GM12878 (cell line): ENCODE results near the gene FHL1. TPM values are rescaled to one million over a fixed set of nuclear protein-coding genes. Genes with fewer than 3 reads are reported as not detected.

ENCODE experiments used
- ATAC-seq: fragments of 200-7000 bp; cut with Tn5 transposase; 3 replicates; pipeline ENCODE4 v1.9.1; 2020; ENCODE audit warnings: mild to moderate bottlenecking, moderate library complexity
- BruUV-seq: library from RNA; stranded (reverse); fragments of 400-500 nt; replicated peaks from 2 replicates; lab custom pipeline; 2021; lab: Mats Ljungman, UMichigan
- CTCF ChIA-PET: fragments of 300-600 bp; sonication (Branson Sonifier 250); formaldehyde crosslinking; extraction: SDS; loops from one replicate; lab custom pipeline; 2021; ENCODE audit warnings: inconsistent platforms; lab: Yijun Ruan, JAX
- POLR2A ChIA-PET: fragments of 350-600 bp; formaldehyde crosslinking; extraction: SDS; loops from one replicate; lab custom pipeline; 2021; ENCODE audit warnings: inconsistent platforms; lab: Charles Lee
- RAD21 ChIA-PET: fragments of 300-600 bp; sonication (Branson Sonifier 250); formaldehyde crosslinking; loops from one replicate; lab custom pipeline; 2023; ENCODE audit warnings: antibody characterized with exemption; ENCODE audit not compliant: unreplicated experiment; lab: Charles Lee
- SMC1A ChIA-PET: fragments of 300-600 bp; sonication (Branson Sonifier 250); formaldehyde crosslinking; loops from one replicate; lab custom pipeline; 2023; ENCODE audit not compliant: unreplicated experiment, uncharacterized antibody; lab: Charles Lee
- DNase-seq: peaks from one replicate; pipeline ENCODE4 v3.0.0-alpha.2; 2011; ENCODE audit warnings: low read depth, low spot score
- FAIRE-seq: peaks from 3 replicates; lab custom pipeline; 2011; peaks lifted over from hg19 to GRCh38; lab: Jason Lieb, UNC
- H2AFZ ChIP-seq: 2 replicates; pipeline ENCODE4 v1.6.0; 2011; ENCODE audit warnings: low read depth, low read length, control low read depth; ENCODE audit not compliant: control insufficient read depth
- H3K27ac ChIP-seq: 2 replicates; pipeline ENCODE4 v1.5.1; 2011; ENCODE audit warnings: control low read depth; ENCODE audit not compliant: control insufficient read depth, insufficient read depth
- H3K27me3 ChIP-seq, 2 experiments: replicated peaks in 1 of 2; 2 replicates each; pipeline versions ENCODE4 v1.6.0 to v1.6.1; 2011; ENCODE audit warnings: low read length in 1 of 2; ENCODE audit not compliant: control insufficient read depth in 2 of 2, insufficient read depth in 2 of 2
- H3K36me3 ChIP-seq, 2 experiments: 2 replicates each; pipeline ENCODE4 v1.5.1; 2011; ENCODE audit warnings: low read length in 1 of 2; ENCODE audit not compliant: control insufficient read depth in 2 of 2, insufficient read depth in 2 of 2
- H3K4me1 ChIP-seq: 2 replicates; pipeline ENCODE4 v1.6.1; 2011; ENCODE audit warnings: mild to moderate bottlenecking, low read length, moderate library complexity, mixed read lengths; ENCODE audit not compliant: control insufficient read depth, insufficient read depth
- H3K4me2 ChIP-seq: 2 replicates; pipeline ENCODE4 v1.6.0; 2011; ENCODE audit warnings: control low read depth; ENCODE audit not compliant: control insufficient read depth, insufficient read depth
- H3K4me3 ChIP-seq: fragments of 200-600 bp; sonication (generic); 2 replicates; pipeline ENCODE4 v1.5.1; 2016
- H3K79me2 ChIP-seq: 2 replicates; pipeline ENCODE4 v1.6.0; 2011; ENCODE audit warnings: low read length; ENCODE audit not compliant: control insufficient read depth, insufficient read depth
- H3K9ac ChIP-seq: 2 replicates; pipeline ENCODE4 v1.8.0; 2011; ENCODE audit warnings: low read length, control low read depth, mixed read lengths; ENCODE audit not compliant: control insufficient read depth, insufficient read depth
- H3K9me3 ChIP-seq: replicated peaks from 3 replicates; pipeline ENCODE4 v1.5.1; 2011; ENCODE audit warnings: mild to moderate bottlenecking, low read length; ENCODE audit not compliant: control insufficient read depth, insufficient read depth
- H4K20me1 ChIP-seq: 2 replicates; pipeline ENCODE4 v1.6.0; 2011; ENCODE audit not compliant: control insufficient read depth, insufficient read depth
- BMI1 ChIP-seq: fragments of 450-650 bp; IDR thresholded peaks from 2 replicates; pipeline ENCODE4 v1.6.1; 2016; ENCODE audit warnings: mild to moderate bottlenecking, moderate library complexity, borderline replicate concordance
- GABPA ChIP-seq: IDR thresholded peaks from 2 replicates; pipeline ENCODE4 v1.6.1; 2014; ENCODE audit warnings: antibody characterized with exemption, low read depth, mild to moderate bottlenecking, inconsistent platforms
- HDAC2 ChIP-seq: fragments of 200-600 bp; sonication (generic); IDR thresholded peaks from 2 replicates; pipeline ENCODE4 v1.6.1; 2017
- MYC ChIP-seq: IDR thresholded peaks from 2 replicates; pipeline ENCODE4 v1.6.1; 2011; ENCODE audit warnings: mild to moderate bottlenecking, low read length, moderate library complexity, inconsistent platforms; ENCODE audit not compliant: insufficient read depth, insufficient replicate concordance, insufficient read length, severe bottlenecking
- PKNOX1 ChIP-seq: fragments of 450-650 bp; IDR thresholded peaks from 2 replicates; pipeline ENCODE4 v1.6.1; 2016; ENCODE audit warnings: mild to moderate bottlenecking
- TAF1 ChIP-seq: IDR thresholded peaks from 2 replicates; pipeline ENCODE4 v1.6.1; 2011; ENCODE audit warnings: mild to moderate bottlenecking, low read depth, low read length, borderline replicate concordance
- TARDBP ChIP-seq: IDR thresholded peaks from 2 replicates; pipeline ENCODE4 v1.6.1; 2016; ENCODE audit warnings: borderline replicate concordance
- ZNF274 ChIP-seq: IDR thresholded peaks from one replicate; pipeline ENCODE4 v1.8.0; 2011; ENCODE audit not compliant: insufficient read length, insufficient read depth
- WGBS: methylation state at CpG from one replicate; pipeline ENCODE4 v1.1.6; 2016; ENCODE audit warnings: low lambda C conversion rate; ENCODE audit not compliant: insufficient replicate concordance, insufficient coverage; ENCODE audit errors: missing lambda C conversion rate; 5-methylcytosine and 5-hydroxymethylcytosine counted together
- in situ Hi-C: fragments of 300-500 bp; cut with MboI; formaldehyde crosslinking; loops from 9 replicates; pipeline ENCODE4 v1.14.3; 2018; ENCODE audit warnings: mixed read lengths
- intact Hi-C: fragments of 100-400 bp; cut with micrococcal nuclease; formaldehyde crosslinking; loops from one replicate; pipeline ENCODE4 v1.14.2; 2022; ENCODE audit not compliant: unreplicated experiment
- polyA plus RNA-seq, 11 experiments: library from polyadenylated mRNA; depleted of rRNA in 4 of 11; unstranded in 6 of 11; stranded (reverse) in 5 of 11; fragments of >200 nt; fragmentation: Nextera tagmentation in 4 of 11; fragmentation: Illumina TruSeq in 1 of 11; extraction: Ambion mirVana in 4 of 11; extraction: Trizol in 1 of 11; gene quantifications; 1 replicate in 1 of 11; 2 replicates in 10 of 11; pipeline versions ENCODE4 v1.2.1 to v1.2.3, GENCODE V29; 2011 to 2016; ENCODE audit warnings: inconsistent platforms in 2 of 11, missing spikeins in 2 of 11, low read depth in 1 of 11
- total RNA-seq, 4 experiments: library from RNA; depleted of rRNA in 3 of 4; stranded (reverse); fragments of >200 nt in 3 of 4; fragmentation: Illumina TruSeq in 1 of 4; extraction: Trizol in 1 of 4; gene quantifications; 2 replicates each; pipeline versions ENCODE4 v1.2.1 to v1.2.3, GENCODE V29; 2013 to 2021
- TF ChIP-seq, protein P1 (sequence below), 3 experiments: IDR thresholded peaks in 2 of 3; conservative IDR thresholded peaks in 1 of 3; 2 replicates each; pipeline ENCODE4 v1.5.1; 2011; ENCODE audit warnings: low read depth in 3 of 3, low read length in 3 of 3, mild to moderate bottlenecking in 3 of 3, control low read depth in 2 of 3, moderate library complexity in 2 of 3, inconsistent platforms in 1 of 3, mixed read lengths in 1 of 3; ENCODE audit not compliant: control insufficient read depth in 2 of 3, insufficient read depth in 1 of 3; ENCODE audit errors: extremely low read depth in 1 of 3
- TF ChIP-seq, protein P2 (sequence below): IDR thresholded peaks from 2 replicates; pipeline ENCODE4 v1.6.1; 2012; ENCODE audit warnings: low read depth, low read length, improper control_type of control experiment
- TF ChIP-seq, protein P3 (sequence below): IDR thresholded peaks from 2 replicates; pipeline ENCODE4 v1.6.1; 2011; ENCODE audit warnings: mild to moderate bottlenecking, low read depth, low read length, moderate library complexity; ENCODE audit not compliant: insufficient replicate concordance

The FHL1 gene
- total and polyA plus RNA-seq, 10 of the 15 experiments (the other 5 are each of a cell fraction or from before 2014, with no cell fraction given): 0.13 to 0.59 (median 0.34) TPM; not detected in 1

DNA sequence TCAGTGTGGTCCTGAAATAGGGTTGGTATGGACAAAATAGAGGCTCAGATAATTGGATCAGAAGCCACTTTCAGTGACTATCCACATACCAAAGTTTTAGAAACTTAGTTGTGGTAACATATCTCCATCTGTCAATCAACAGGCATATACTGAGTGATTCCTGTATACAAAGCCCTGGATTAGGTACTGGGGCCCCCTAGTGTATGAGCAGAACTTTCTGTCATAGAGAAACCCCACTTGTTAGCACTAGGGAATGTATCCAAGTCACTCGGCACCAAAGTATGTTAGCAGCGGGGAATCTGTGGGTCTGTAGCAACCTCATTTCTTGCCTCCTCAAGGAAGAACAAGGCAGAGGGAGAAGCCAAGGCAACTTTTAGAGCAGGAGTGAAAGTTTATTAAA, 53.1 kb downstream of the FHL1 start:
- Histone ChIP-seq H2AFZ (no peak overlapping the region), H3K4me3 (no peak overlapping the region), H3K4me2 (no peak overlapping the region), H3K79me2 (no peaks in the 10 kb centered on the region), H3K4me1 (no peaks in the 10 kb centered on the region), H3K9me3 (no peaks in the 10 kb centered on the region), H3K27me3 (no peaks in the 10 kb centered on the region; a peak in 1 of 4 replicates), H4K20me1 (no peaks in the 10 kb centered on the region), H3K36me3 (no peaks in the 10 kb centered on the region), H3K9ac (no peak overlapping the region), H3K27ac (no peak overlapping the region)
- ATAC-seq (peak; percentile 49), DNase-seq (no peak), FAIRE-seq (no peak)
- BruUV-seq: no TSS peak
- in situ Hi-C loops (no loop called here), intact Hi-C loops (no loop called here)
- ChIA-PET POLR2A (interaction anchor here (0.6 kb wide), 1 partner anchor 147 kb away, joined by 3 read pairs; no protein-coding TSS in a partner anchor), CTCF (interaction anchor here (1.0 kb wide), 1 partner anchor 172 kb away, joined by 4 read pairs; no protein-coding TSS in a partner anchor), RAD21 (no interaction called here), SMC1A (no interaction called here)
- 92% methylated on average over 2 of the region's 2 CpGs for WGBS
- TF ChIP-seq PKNOX1: peak; percentile 53
- no peak for TF ChIP-seq BMI1
- TF ChIP-seq, protein P1, sequence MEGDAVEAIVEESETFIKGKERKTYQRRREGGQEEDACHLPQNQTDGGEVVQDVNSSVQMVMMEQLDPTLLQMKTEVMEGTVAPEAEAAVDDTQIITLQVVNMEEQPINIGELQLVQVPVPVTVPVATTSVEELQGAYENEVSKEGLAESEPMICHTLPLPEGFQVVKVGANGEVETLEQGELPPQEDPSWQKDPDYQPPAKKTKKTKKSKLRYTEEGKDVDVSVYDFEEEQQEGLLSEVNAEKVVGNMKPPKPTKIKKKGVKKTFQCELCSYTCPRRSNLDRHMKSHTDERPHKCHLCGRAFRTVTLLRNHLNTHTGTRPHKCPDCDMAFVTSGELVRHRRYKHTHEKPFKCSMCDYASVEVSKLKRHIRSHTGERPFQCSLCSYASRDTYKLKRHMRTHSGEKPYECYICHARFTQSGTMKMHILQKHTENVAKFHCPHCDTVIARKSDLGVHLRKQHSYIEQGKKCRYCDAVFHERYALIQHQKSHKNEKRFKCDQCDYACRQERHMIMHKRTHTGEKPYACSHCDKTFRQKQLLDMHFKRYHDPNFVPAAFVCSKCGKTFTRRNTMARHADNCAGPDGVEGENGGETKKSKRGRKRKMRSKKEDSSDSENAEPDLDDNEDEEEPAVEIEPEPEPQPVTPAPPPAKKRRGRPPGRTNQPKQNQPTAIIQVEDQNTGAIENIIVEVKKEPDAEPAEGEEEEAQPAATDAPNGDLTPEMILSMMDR (IDR thresholded peaks at IDR 0.05 in 2 of 3, conservative IDR thresholded peaks at IDR 0.05 in 1 of 3; ENCODE audit: control insufficient read depth in 2 of 3, extremely low read depth in 1 of 3, insufficient read depth in 1 of 3, low read depth in 3 of 3, low read length in 3 of 3): peak in 2 of 3 experiments; percentile 27 to 33; a peak in 2 of 6 replicates

- Histone ChIP-seq H3K9me3 (no peaks in the 10 kb centered on the region), H3K4me1 (no peaks in the 10 kb centered on the region), H3K36me3 (no peaks in the 10 kb centered on the region), H3K27me3 (no peaks in the 10 kb centered on the region; a peak in 1 of 4 replicates), H3K9ac (no peak overlapping the region), H2AFZ (no peak overlapping the region), H3K4me3 (no peak overlapping the region), H3K27ac (no peak overlapping the region), H3K79me2 (no peaks in the 10 kb centered on the region), H4K20me1 (no peaks in the 10 kb centered on the region), H3K4me2 (no peak overlapping the region)
- CTCF ChIA-PET: no interaction called here
- no TSS peak for BruUV-seq
- RAD21 ChIA-PET: no interaction called here
- ATAC-seq: no peak
- intact Hi-C loops (no loop called here), in situ Hi-C loops (no loop called here)
- FAIRE-seq: no peak
- no peak for DNase-seq
- SMC1A ChIA-PET: no interaction called here
- POLR2A ChIA-PET: no interaction called here
- 30% methylated on average over 5 of the region's 5 CpGs for WGBS
- TF ChIP-seq MYC (no peak), TAF1 (no peak), TARDBP (no peak), GABPA (no peak), HDAC2 (no peak), ZNF274 (no peak)
- TF ChIP-seq, protein P2, sequence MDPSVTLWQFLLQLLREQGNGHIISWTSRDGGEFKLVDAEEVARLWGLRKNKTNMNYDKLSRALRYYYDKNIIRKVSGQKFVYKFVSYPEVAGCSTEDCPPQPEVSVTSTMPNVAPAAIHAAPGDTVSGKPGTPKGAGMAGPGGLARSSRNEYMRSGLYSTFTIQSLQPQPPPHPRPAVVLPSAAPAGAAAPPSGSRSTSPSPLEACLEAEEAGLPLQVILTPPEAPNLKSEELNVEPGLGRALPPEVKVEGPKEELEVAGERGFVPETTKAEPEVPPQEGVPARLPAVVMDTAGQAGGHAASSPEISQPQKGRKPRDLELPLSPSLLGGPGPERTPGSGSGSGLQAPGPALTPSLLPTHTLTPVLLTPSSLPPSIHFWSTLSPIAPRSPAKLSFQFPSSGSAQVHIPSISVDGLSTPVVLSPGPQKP: no peak
- TF ChIP-seq, protein P3, sequence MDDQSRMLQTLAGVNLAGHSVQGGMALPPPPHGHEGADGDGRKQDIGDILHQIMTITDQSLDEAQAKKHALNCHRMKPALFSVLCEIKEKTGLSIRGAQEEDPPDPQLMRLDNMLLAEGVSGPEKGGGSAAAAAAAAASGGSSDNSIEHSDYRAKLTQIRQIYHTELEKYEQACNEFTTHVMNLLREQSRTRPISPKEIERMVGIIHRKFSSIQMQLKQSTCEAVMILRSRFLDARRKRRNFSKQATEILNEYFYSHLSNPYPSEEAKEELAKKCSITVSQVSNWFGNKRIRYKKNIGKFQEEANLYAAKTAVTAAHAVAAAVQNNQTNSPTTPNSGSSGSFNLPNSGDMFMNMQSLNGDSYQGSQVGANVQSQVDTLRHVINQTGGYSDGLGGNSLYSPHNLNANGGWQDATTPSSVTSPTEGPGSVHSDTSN: no peak
These were observed 54.3 kb downstream of the FHL1 start for GRCh38 chrX:136201601-136202000.
